Astrocyte of the spinal cord (primary cell): ENCODE results near the gene LYPD6.
"Not testable (repeated sequence)": the region's sequence is repeated elsewhere in the genome, so short reads cannot be mapped to it uniquely, and the experiment has no call there.

Source experiments
- DNase-seq: peaks from one replicate; pipeline ENCODE4 v3.0.0; 2011; ENCODE audit warnings: low read depth, low spot score
- H3K4me3 ChIP-seq: 2 replicates; pipeline ENCODE4 v1.5.1; 2011; ENCODE audit warnings: low read depth, mild to moderate bottlenecking, low read length, moderate library complexity
- CTCF ChIP-seq: IDR thresholded peaks from 2 replicates; pipeline ENCODE4 v1.5.1; 2012; ENCODE audit warnings: low read depth, mild to moderate bottlenecking, low read length, inconsistent platforms
- in situ Hi-C: cut with HindIII; loops from 2 replicates; pipeline ENCODE4 v1.10.0; 2017; ENCODE audit warnings: low sequenced_read_pairs

LYPD6 gene

GRCh38 chr2:149310349-149310748, 20.0 kb upstream of the LYPD6 start:
- TF ChIP-seq CTCF, result no peak
- in situ Hi-C loops, result no loop called here
- H3K4me3 ChIP-seq, result no peak overlapping the region
- no peak for DNase-seq

GRCh38 chr2:149312039-149312438, 18.3 kb upstream of the LYPD6 start:
- TF ChIP-seq CTCF, result no peak

DNA sequence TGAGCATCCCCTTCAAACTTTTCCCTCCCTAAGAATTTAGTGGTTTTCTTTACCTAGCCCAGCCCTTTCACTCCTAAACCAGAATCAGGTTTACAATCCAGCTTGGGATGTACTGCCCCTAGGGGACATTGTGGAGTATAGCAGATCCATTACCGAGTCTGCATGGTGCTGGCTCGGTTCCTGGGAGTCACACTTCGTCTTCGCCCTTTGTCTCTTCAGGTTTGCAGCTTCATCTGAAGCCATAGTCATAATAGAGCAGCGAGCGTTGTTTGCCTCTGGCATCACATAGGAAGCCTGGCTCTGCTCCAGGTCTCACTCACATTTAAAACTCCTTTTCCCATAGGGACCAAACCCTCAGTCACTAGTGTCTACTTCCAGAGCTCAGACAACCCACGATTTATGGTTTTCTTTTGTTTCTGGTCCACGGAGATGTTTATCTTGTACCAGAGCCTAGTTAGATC, 16.8 kb upstream of the LYPD6 start:
- peak; percentile 81 for TF ChIP-seq CTCF
- in situ Hi-C loops, result no loop called here
- DNase-seq, result peak; percentile 12
- H3K4me3 ChIP-seq, result no peak overlapping the region

More at GRCh38 chr2:149312039-149312438, 18.3 kb upstream of the LYPD6 start:
- in situ Hi-C loops, result no loop called here
- DNase-seq, result no peak
- H3K4me3 ChIP-seq, result no peak overlapping the region

GRCh38 chr2:149314687-149315086, 15.7 kb upstream of the LYPD6 start:
- no peak overlapping the region for H3K4me3 ChIP-seq
- no peak for DNase-seq
- no peak for TF ChIP-seq CTCF
- in situ Hi-C loops, result no loop called here

- TF ChIP-seq CTCF, result no peak
- DNase-seq, result no peak
- in situ Hi-C loops, result no loop called here
- H3K4me3 ChIP-seq, result no peak overlapping the region
Measured at GRCh38 chr2:149315461-149315860, 14.9 kb upstream of the LYPD6 start.

DNA sequence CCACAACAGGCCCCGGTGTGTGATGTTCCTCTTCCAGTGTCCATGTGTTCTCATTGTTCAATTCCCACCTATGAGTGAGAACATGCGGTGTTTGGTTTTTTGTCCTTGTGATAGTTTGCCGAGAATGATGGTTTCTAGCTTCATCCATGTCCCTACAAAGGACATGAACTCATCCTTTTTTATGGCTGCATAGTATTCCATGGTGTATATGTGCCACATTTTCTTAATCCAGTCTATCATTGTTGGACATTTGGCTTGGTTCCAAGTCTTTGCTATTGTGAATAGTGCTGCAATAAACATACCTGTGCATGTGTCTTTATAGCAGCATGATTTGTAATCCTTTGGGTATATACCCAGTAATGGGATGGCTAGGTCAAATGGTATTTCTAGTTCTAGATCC, 11.8 kb upstream of the LYPD6 start:
- H3K4me3 ChIP-seq, DNase-seq, in situ Hi-C loops: not testable (repeated sequence)

GRCh38 chr2:149320362-149320761, 10.0 kb upstream of the LYPD6 start:
- TF ChIP-seq CTCF, result no peak
- in situ Hi-C loops, result no loop called here
- H3K4me3 ChIP-seq, result no peak overlapping the region
- no peak for DNase-seq
